Uterus (tissue), 2 donors: Measurements from ENCODE around the gene TNS1.

Experiments used
- CTCF ChIP-seq, 4 experiments: fragments of 200-600 bp in 2 of 4; fragments of 450-650 bp in 2 of 4; sonication (generic) in 2 of 4; IDR thresholded peaks; one replicate each; pipeline ENCODE4 v1.5.1; 2016 to 2019; ENCODE audit warnings: antibody characterized with exemption in 4 of 4, mild to moderate bottlenecking in 2 of 4, moderate library complexity in 1 of 4
- POLR2A ChIP-seq, 2 donors: fragments of 450-650 bp; IDR thresholded peaks; one replicate each; pipeline ENCODE4 v1.6.1; 2016; ENCODE audit warnings: antibody characterized with exemption in 2 of 2, mild to moderate bottlenecking in 1 of 2, moderate library complexity in 1 of 2

- TF ChIP-seq CTCF (IDR thresholded peaks at IDR 0.05) (no peak), POLR2A (IDR thresholded peaks at IDR 0.05) (no peak)
These were observed 87.9 kb downstream of the TNS1 start for GRCh38 chr2:217914878-217915277.
